IPS-18a (cell line): Measurements from ENCODE around the gene OTOGL.

ENCODE experiments used
- H3K27ac ChIP-seq: one replicate; pipeline ENCODE4 v1.5.1; 2013; ENCODE audit warnings: low read length
- H3K27me3 ChIP-seq: one replicate; pipeline ENCODE4 v1.6.1; 2013; ENCODE audit warnings: mild to moderate bottlenecking, low read length; ENCODE audit not compliant: control insufficient read depth, insufficient read depth
- H3K36me3 ChIP-seq: one replicate; pipeline ENCODE4 v1.6.1; 2013; ENCODE audit warnings: low read depth, low read length; ENCODE audit not compliant: control insufficient read depth
- H3K4me1 ChIP-seq: one replicate; pipeline ENCODE4 v1.6.1; 2013; ENCODE audit warnings: low read depth, low read length; ENCODE audit not compliant: control insufficient read depth
- H3K4me3 ChIP-seq: one replicate; pipeline ENCODE4 v1.5.1; 2013; ENCODE audit warnings: low read length
- H3K9ac ChIP-seq: one replicate; pipeline ENCODE4 v1.6.1; 2013; ENCODE audit warnings: mild to moderate bottlenecking, low read length, moderate library complexity
- H3K9me3 ChIP-seq: one replicate; pipeline ENCODE4 v1.6.1; 2013; ENCODE audit warnings: low read depth, low read length; ENCODE audit not compliant: control insufficient read depth

OTOGL gene

GRCh38 chr12:80264386-80264785 is 165.0 kb downstream of the OTOGL start:
- H3K36me3 ChIP-seq, result no peaks in the 10 kb centered on the region
- no peaks in the 10 kb centered on the region for H3K4me1 ChIP-seq
- no peaks in the 10 kb centered on the region for H3K27me3 ChIP-seq
- no peak overlapping the region for H3K27ac ChIP-seq
- H3K4me3 ChIP-seq, result no peak overlapping the region
- no peak overlapping the region for H3K9ac ChIP-seq
- H3K9me3 ChIP-seq, result no peaks in the 10 kb centered on the region

GRCh38 chr12:80264891-80265290 is 165.6 kb downstream of the OTOGL start:
- Histone ChIP-seq H3K36me3 (no peaks in the 10 kb centered on the region), H3K9me3 (no peaks in the 10 kb centered on the region), H3K4me1 (no peaks in the 10 kb centered on the region), H3K27me3 (no peaks in the 10 kb centered on the region), H3K27ac (no peak overlapping the region), H3K4me3 (no peak overlapping the region), H3K9ac (no peak overlapping the region)

- Histone ChIP-seq H3K4me1 (no peaks in the 10 kb centered on the region), H3K9ac (no peak overlapping the region), H3K9me3 (no peaks in the 10 kb centered on the region), H3K36me3 (no peaks in the 10 kb centered on the region), H3K27me3 (no peaks in the 10 kb centered on the region), H3K4me3 (no peak overlapping the region), H3K27ac (no peak overlapping the region)
Measured at GRCh38 chr12:80268924-80269749, 169.8 kb downstream of the OTOGL start.

- Histone ChIP-seq H3K4me3 (no peak overlapping the region), H3K36me3 (no peaks in the 10 kb centered on the region), H3K27ac (no peak overlapping the region), H3K27me3 (no peaks in the 10 kb centered on the region), H3K9ac (no peak overlapping the region), H3K4me1 (no peaks in the 10 kb centered on the region), H3K9me3 (no peaks in the 10 kb centered on the region)
Measured at GRCh38 chr12:80269803-80270552, 170.6 kb downstream of the OTOGL start.

GRCh38 chr12:80271780-80272179 is 172.4 kb downstream of the OTOGL start:
- Histone ChIP-seq H3K9me3 (no peaks in the 10 kb centered on the region), H3K27me3 (no peaks in the 10 kb centered on the region), H3K27ac (no peak overlapping the region), H3K36me3 (no peaks in the 10 kb centered on the region), H3K9ac (no peak overlapping the region), H3K4me1 (no peaks in the 10 kb centered on the region), H3K4me3 (no peak overlapping the region)

DNA sequence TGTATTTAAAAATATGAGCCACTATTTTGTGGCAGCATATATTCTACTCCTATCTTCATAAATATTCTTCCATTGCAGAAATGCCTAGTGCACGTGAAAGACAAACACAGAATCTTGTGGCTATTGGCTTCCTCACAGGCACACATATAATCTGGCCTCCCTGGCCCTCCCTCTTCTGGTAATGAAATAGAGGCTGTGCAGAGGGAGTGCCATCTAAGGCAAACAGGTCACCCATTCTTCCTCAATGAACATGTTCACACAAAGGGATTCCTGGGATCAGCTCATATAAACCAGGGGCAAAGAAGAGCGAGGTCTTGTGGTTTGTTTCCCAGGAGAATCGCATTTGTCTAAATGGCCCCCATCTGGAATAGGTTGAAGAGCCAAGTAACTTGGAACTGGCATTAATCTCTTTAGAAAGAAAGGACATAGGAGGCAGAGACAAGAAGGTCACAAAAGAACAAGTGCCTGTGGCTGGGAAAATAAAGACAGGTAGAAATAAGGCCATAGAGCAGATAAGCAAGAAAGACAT is 173.1 kb downstream of the OTOGL start:
- Histone ChIP-seq H3K4me1 (no peaks in the 10 kb centered on the region), H3K36me3 (no peaks in the 10 kb centered on the region), H3K9me3 (no peaks in the 10 kb centered on the region)

GRCh38 chr12:80273144-80273543 is 173.8 kb downstream of the OTOGL start:
- no peak overlapping the region for H3K27ac ChIP-seq
- H3K4me1 ChIP-seq, result no peaks in the 10 kb centered on the region
- H3K36me3 ChIP-seq, result no peaks in the 10 kb centered on the region
- no peak overlapping the region for H3K4me3 ChIP-seq
- no peaks in the 10 kb centered on the region for H3K9me3 ChIP-seq
- no peak overlapping the region for H3K9ac ChIP-seq
- no peaks in the 10 kb centered on the region for H3K27me3 ChIP-seq

More for the DNA sequence above, 173.1 kb downstream of the OTOGL start:
- Histone ChIP-seq H3K9ac (no peak overlapping the region), H3K4me3 (no peak overlapping the region), H3K27me3 (no peaks in the 10 kb centered on the region), H3K27ac (no peak overlapping the region)

DNA sequence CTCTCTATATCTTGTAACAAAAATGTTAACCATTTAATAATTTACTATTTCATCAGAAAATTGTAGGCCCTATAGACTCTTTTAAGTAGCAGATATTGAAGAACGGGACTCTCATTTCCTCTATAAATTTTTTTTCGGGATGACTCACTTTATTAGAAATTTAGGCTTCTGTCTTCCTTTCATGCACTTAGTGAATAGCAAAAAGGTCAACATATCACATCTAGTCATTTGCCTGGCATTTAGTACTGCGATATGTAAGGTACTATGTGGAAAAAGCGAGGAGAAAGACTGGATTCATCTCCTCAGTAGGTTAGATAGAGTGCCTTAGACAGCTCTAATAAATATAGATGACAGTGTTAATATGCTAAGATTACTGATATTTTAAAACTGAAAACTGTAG is 178.4 kb downstream of the OTOGL start:
- Histone ChIP-seq H3K27ac (no peak overlapping the region), H3K9me3 (no peaks in the 10 kb centered on the region)

DNA sequence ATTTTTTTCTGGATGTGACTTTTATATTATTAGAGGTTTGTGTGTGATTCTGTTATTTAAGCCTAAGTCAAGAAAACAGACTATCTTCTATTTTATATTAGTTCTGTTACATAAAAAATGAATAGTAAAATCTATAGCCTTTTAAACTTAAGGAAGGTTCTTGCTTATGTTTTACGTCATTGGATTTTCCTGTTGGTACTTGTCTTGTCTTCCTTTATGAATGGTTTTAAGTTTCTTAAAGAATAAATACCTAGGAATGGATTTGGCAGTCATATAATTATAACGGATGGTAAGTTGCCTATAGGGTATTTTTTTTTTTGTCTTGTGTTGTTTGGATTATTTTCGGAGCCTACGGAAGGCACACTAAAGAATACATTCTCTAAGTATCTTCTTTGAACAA is 182.9 kb downstream of the OTOGL start:
- Histone ChIP-seq H3K4me1 (no peaks in the 10 kb centered on the region), H3K27me3 (no peaks in the 10 kb centered on the region), H3K36me3 (no peaks in the 10 kb centered on the region), H3K4me3 (no peak overlapping the region), H3K9me3 (no peaks in the 10 kb centered on the region), H3K27ac (no peak overlapping the region), H3K9ac (no peak overlapping the region)

More for the DNA sequence above, 178.4 kb downstream of the OTOGL start:
- no peaks in the 10 kb centered on the region for H3K4me1 ChIP-seq
- no peaks in the 10 kb centered on the region for H3K36me3 ChIP-seq
- no peak overlapping the region for H3K4me3 ChIP-seq
- H3K27me3 ChIP-seq, result no peaks in the 10 kb centered on the region
- no peak overlapping the region for H3K9ac ChIP-seq

GRCh38 chr12:80282761-80283160 is 183.4 kb downstream of the OTOGL start:
- Histone ChIP-seq H3K27ac (no peak overlapping the region), H3K4me3 (no peak overlapping the region), H3K9ac (no peak overlapping the region), H3K4me1 (no peaks in the 10 kb centered on the region), H3K36me3 (no peaks in the 10 kb centered on the region), H3K9me3 (no peaks in the 10 kb centered on the region), H3K27me3 (no peaks in the 10 kb centered on the region)

GRCh38 chr12:80291108-80291754 is 191.9 kb downstream of the OTOGL start:
- Histone ChIP-seq H3K4me1 (no peaks in the 10 kb centered on the region), H3K9me3 (no peaks in the 10 kb centered on the region), H3K27me3 (no peaks in the 10 kb centered on the region), H3K36me3 (no peaks in the 10 kb centered on the region), H3K27ac (no peak overlapping the region), H3K9ac (no peak overlapping the region), H3K4me3 (no peak overlapping the region)
